Measurements from ENCODE around the gene GLIS1. TPM values are rescaled to one million over a fixed set of nuclear protein-coding genes. Genes with fewer than 3 reads are reported as not detected.

The GLIS1 gene
- total RNA-seq, 2 experiments from 2014 or later = not detected

GRCh38 chr1:53606197-53606596, 132.8 kb downstream of the GLIS1 start:
- intact Hi-C loops (cut with micrococcal nuclease) = no loop called here
- POLR2A ChIA-PET = no interaction called here
- ATAC-seq = no peak

GRCh38 chr1:53605181-53605580, 133.8 kb downstream of the GLIS1 start:
- Mint-ChIP-seq H3K4me1 (ENCODE audit: low read depth) (peaks cover 7% of the 10 kb centered on the region), H3K9me3 (peaks cover 3% of the 10 kb centered on the region), H3K27ac (no peak overlapping the region), H3K4me3 (no peak overlapping the region), H3K27me3 (no peaks in the 10 kb centered on the region), H3K36me3 (ENCODE audit: low read depth) (no peaks in the 10 kb centered on the region)
- no peak for ATAC-seq
- intact Hi-C loops (cut with micrococcal nuclease) = no loop called here
- POLR2A ChIA-PET = no interaction called here
- no peak for DNase-seq
- no peak for TF ChIP-seq CTCF (IDR thresholded peaks at IDR 0.05)
- CTCF ChIA-PET = no interaction called here

More at GRCh38 chr1:53606197-53606596, 132.8 kb downstream of the GLIS1 start:
- Mint-ChIP-seq H3K4me1 (ENCODE audit: low read depth) (no peaks in the 10 kb centered on the region), H3K36me3 (ENCODE audit: low read depth) (no peaks in the 10 kb centered on the region), H3K9me3 (peaks cover 12% of the 10 kb centered on the region), H3K4me3 (no peak overlapping the region), H3K27ac (no peak overlapping the region), H3K27me3 (no peaks in the 10 kb centered on the region)
- CTCF ChIA-PET = interaction anchor here (0.8 kb wide), 1 partner anchor 150 kb away, joined by 3 read pairs; no protein-coding TSS in a partner anchor
- no peak for TF ChIP-seq CTCF (IDR thresholded peaks at IDR 0.05)
- DNase-seq = no peak

DNA sequence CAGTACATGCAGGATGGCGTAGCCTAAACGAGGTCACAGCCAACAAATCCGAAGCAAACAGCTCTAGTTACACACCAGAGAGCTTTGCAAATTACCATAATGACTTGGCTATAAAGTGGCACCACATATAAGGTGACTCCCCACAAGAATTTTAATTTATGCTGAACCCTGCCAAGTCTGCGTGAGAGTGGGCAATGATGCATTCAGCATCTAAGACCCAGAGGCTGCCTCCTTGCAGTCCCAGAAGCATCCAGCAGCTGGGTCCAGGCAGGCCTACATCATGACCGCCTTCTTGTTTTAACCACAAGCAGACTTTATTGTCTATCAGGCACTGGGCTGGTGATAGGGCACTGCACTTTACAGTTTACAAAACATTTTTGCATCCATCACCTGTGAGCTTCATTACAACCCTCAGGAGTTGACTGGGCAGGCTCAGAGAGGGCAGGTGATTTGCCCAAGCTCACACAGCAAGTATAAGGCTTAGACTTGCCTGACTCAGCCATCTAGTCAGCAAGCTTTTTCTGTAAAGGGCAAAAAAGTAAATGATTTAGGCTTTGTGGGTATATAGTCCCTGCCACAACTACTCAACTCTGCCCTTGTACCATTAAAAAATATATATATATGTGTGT, 134.6 kb downstream of the GLIS1 start:
- H3K27ac Mint-ChIP-seq = no peak overlapping the region
- ATAC-seq (no peak), DNase-seq (no peak)
- H3K36me3 Mint-ChIP-seq (ENCODE audit: low read depth) = no peaks in the 10 kb centered on the region
- no peaks in the 10 kb centered on the region for H3K27me3 Mint-ChIP-seq
- ChIA-PET CTCF (interaction anchor here (0.8 kb wide), 1 partner anchor 118 kb away, joined by 3 read pairs; no protein-coding TSS in a partner anchor), POLR2A (interaction anchor here (1.3 kb wide), 1 partner anchor 42 kb away, joined by 5 read pairs; no protein-coding TSS in a partner anchor)
- intact Hi-C loops (cut with micrococcal nuclease) = no loop called here
- TF ChIP-seq CTCF (IDR thresholded peaks at IDR 0.05) = no peak
- H3K4me1 Mint-ChIP-seq (ENCODE audit: low read depth) = peaks cover 9% of the 10 kb centered on the region
- peaks cover 3% of the 10 kb centered on the region for H3K9me3 Mint-ChIP-seq
- H3K4me3 Mint-ChIP-seq = no peak overlapping the region

GRCh38 chr1:53603431-53603830, 135.5 kb downstream of the GLIS1 start:
- POLR2A ChIA-PET = interaction anchor here (1.3 kb wide), 1 partner anchor 41 kb away, joined by 5 read pairs; no protein-coding TSS in a partner anchor
- Mint-ChIP-seq H3K4me3 (no peak overlapping the region), H3K4me1 (ENCODE audit: low read depth) (peaks cover 9% of the 10 kb centered on the region), H3K27ac (no peak overlapping the region), H3K9me3 (no peaks in the 10 kb centered on the region), H3K36me3 (ENCODE audit: low read depth) (no peaks in the 10 kb centered on the region), H3K27me3 (no peaks in the 10 kb centered on the region)
- CTCF ChIA-PET = interaction anchor here (0.8 kb wide), 1 partner anchor 117 kb away, joined by 3 read pairs; no protein-coding TSS in a partner anchor
- ATAC-seq (no peak), DNase-seq (no peak)
- intact Hi-C loops (cut with micrococcal nuclease) = no loop called here
- TF ChIP-seq CTCF (IDR thresholded peaks at IDR 0.05) = no peak

DNA sequence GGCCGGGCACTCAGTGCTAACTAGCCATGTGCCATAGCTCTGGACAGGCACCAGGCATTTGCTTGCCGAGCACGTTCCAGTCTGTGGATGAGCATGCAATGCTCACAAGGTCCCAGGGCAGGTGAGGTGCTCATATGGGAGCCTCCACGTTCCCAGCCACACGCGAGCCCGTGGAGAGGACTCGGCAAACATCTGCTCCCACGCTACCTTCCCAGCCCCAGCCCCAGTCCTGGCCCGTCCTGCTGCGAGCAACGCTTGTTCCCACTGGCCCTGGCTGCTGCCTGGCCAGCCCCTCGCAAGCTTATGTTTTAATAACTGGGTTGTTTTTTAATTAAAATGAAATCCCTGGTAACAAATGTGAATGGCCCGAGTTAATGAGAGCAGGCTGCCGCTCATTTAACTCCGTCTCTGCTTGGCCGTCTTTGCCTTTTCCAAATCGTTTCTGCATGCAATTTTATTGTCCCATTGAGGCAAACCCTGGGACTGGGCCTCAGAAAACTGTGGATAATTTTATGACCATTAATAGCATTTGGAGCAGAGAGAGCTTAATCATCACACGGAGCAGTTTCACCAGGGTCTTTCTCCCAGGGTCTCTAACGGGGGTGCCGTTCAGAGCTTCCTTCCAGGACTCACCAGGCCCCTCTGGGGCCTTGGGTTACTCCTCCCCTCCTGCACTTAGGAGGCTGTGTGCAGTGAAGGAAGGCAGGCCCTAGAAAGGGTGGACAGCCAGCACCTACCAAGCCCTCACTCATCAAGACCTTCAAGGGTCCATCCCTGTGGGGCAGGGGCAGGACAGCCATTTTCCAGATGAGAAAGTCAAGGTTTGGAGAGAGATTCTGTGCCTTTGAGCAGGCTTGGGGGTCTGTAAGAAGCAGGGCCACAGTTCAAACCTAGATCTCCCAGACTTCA, 136.8 kb downstream of the GLIS1 start:
- TF ChIP-seq CTCF (IDR thresholded peaks at IDR 0.05) = no peak

More for the DNA sequence above, 136.8 kb downstream of the GLIS1 start:
- Mint-ChIP-seq H3K9me3 (no peaks in the 10 kb centered on the region), H3K4me1 (ENCODE audit: low read depth) (peaks cover 9% of the 10 kb centered on the region), H3K27me3 (no peaks in the 10 kb centered on the region), H3K4me3 (no peak overlapping the region), H3K36me3 (ENCODE audit: low read depth) (no peaks in the 10 kb centered on the region), H3K27ac (no peak overlapping the region)
- ATAC-seq = no peak
- intact Hi-C loops (cut with micrococcal nuclease) = no loop called here
- CTCF ChIA-PET = no interaction called here
- POLR2A ChIA-PET = no interaction called here
- no peak for DNase-seq

All from activated CD8-positive, alpha-beta T cell treated with anti-CD3 and anti-CD28 coated beads for 36 hours (primary cell).